Testis (tissue), 2 donors: Measurements from ENCODE around the gene AKNAD1.

Experiments
- POLR2A ChIP-seq: fragments of 450-650 bp; IDR thresholded peaks from one replicate; pipeline ENCODE4 v1.6.1; 2017; ENCODE audit warnings: antibody characterized with exemption, mild to moderate bottlenecking, moderate library complexity
- TF ChIP-seq, protein P1 (sequence below), 3 experiments: fragments of 450-650 bp in 2 of 3; fragments of 200-600 bp in 1 of 3; sonication (generic) in 1 of 3; IDR thresholded peaks; one replicate each; pipeline ENCODE4 v1.5.1; 2016 to 2019; ENCODE audit warnings: antibody characterized with exemption in 3 of 3, mild to moderate bottlenecking in 2 of 3, moderate library complexity in 1 of 3

DNA sequence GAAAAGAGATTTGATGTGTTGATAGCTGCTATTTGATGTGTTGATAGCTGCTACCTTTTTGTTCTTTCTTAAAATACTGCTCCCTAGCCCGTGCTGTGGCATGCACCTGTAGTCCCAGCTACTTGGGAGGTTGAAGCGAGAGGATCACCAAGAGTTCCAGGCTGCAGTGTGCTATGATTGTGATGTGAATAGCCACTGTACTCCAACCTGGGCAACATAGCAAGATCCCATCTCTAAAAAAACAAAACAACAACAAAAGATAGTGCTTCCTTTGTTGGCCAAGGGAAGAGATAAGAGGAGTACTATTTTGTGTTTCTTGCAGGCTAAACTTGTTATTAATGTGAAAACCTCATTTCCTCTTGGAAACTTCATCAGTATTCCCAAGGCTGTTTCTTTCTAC lies 25.9 kb upstream of the AKNAD1 start:
- TF ChIP-seq POLR2A, result no peak
- TF ChIP-seq, protein P1, sequence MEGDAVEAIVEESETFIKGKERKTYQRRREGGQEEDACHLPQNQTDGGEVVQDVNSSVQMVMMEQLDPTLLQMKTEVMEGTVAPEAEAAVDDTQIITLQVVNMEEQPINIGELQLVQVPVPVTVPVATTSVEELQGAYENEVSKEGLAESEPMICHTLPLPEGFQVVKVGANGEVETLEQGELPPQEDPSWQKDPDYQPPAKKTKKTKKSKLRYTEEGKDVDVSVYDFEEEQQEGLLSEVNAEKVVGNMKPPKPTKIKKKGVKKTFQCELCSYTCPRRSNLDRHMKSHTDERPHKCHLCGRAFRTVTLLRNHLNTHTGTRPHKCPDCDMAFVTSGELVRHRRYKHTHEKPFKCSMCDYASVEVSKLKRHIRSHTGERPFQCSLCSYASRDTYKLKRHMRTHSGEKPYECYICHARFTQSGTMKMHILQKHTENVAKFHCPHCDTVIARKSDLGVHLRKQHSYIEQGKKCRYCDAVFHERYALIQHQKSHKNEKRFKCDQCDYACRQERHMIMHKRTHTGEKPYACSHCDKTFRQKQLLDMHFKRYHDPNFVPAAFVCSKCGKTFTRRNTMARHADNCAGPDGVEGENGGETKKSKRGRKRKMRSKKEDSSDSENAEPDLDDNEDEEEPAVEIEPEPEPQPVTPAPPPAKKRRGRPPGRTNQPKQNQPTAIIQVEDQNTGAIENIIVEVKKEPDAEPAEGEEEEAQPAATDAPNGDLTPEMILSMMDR (IDR thresholded peaks at IDR 0.05), result no peak
